GM12874 (cell line): ENCODE data around the gene TRNP1.

Source experiments
- CTCF ChIP-seq: IDR thresholded peaks from 2 replicates; pipeline ENCODE4 v1.5.1; 2011; ENCODE audit warnings: low read depth, mild to moderate bottlenecking, control low read depth, low read length, moderate library complexity; ENCODE audit not compliant: insufficient read depth

TRNP1 gene

GRCh38 chr1:27026621-27027574, 33.4 kb downstream of the TRNP1 start:
- no peak for TF ChIP-seq CTCF

GRCh38 chr1:27027575-27028250, 34.2 kb downstream of the TRNP1 start:
- no peak for TF ChIP-seq CTCF

GRCh38 chr1:27029517-27029916, 36.0 kb downstream of the TRNP1 start:
- no peak for TF ChIP-seq CTCF

- TF ChIP-seq CTCF: no peak
Measured at GRCh38 chr1:27031235-27032118, 38.0 kb downstream of the TRNP1 start.

GRCh38 chr1:27032119-27032461, 38.6 kb downstream of the TRNP1 start:
- TF ChIP-seq CTCF: no peak

DNA sequence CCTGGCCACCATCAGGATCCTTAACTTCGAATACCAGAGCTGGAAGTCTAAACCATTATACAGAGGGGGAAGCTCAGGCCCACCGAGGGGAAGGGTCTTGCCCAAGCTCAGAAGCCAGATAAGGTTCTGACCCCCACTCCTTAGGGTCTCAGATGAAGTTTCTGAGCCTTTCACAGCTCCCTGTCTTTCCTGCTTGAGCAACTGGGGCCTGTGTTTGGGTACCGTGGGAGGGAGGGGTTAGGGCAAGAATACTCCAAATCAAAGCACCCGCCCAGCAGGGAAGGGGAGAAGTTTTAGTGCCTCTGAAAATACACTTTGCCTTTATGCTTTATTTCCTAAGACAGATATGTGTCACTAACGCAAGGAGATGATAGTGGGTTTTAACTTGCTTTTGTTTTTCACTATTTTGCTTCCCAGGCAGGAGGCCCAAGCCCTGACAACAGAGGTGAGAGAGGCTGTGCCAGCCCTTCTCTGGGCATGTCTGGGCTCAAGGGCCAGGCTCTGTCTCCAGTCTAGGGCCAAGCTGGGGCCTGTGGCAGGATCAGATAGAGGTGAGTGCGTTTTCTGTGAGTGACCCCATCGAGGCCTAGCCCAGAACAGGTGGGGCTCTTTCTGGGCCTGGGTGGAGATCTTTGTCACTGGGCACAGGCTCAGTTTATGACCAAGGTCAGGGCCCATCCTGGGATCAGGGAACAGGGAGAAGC, 39.7 kb downstream of the TRNP1 start:
- no peak for TF ChIP-seq CTCF
